Heart left ventricle (tissue), 16 donors: ENCODE measurements around the gene FOXN3. TPM values are rescaled to one million over a fixed set of nuclear protein-coding genes. Genes with fewer than 3 reads are reported as not detected.

Experiments
- ATAC-seq, 4 donors: fragments of 200-7000 bp; cut with Tn5 transposase; one replicate each; pipeline ENCODE4 v1.9.1; 2020 to 2022; ENCODE audit warnings: moderate library complexity in 4 of 4, mild to moderate bottlenecking in 3 of 4, moderate number of reproducible peaks in 1 of 4
- DNase-seq, 5 donors: peaks; one replicate each; pipeline ENCODE4 v3.0.0-alpha.2; 2020
- H3K27ac ChIP-seq, 12 donors: fragments of 200-600 bp; sonication (generic) in 4 of 12; one replicate each; pipeline versions ENCODE4 v1.5.0 to v1.8.0; 2016 to 2022; ENCODE audit warnings: mild to moderate bottlenecking in 2 of 12
- H3K27me3 ChIP-seq, 9 donors: fragments of 200-600 bp; sonication (generic) in 2 of 9; one replicate each; pipeline versions ENCODE4 v1.5.1 to v1.8.0; 2016 to 2022; ENCODE audit warnings: mild to moderate bottlenecking in 3 of 9
- H3K36me3 ChIP-seq, 9 donors: fragments of 200-600 bp; sonication (generic) in 2 of 9; one replicate each; pipeline versions ENCODE4 v1.5.0 to v1.8.0; 2018 to 2022; ENCODE audit warnings: mild to moderate bottlenecking in 2 of 9
- H3K4me1 ChIP-seq, 12 donors: fragments of 200-600 bp; sonication (generic) in 4 of 12; one replicate each; pipeline versions ENCODE4 v1.5.0 to v1.8.0; 2016 to 2022; ENCODE audit warnings: mild to moderate bottlenecking in 3 of 12
- H3K4me3 ChIP-seq, 12 donors: fragments of 200-600 bp; sonication (generic) in 4 of 12; one replicate each; pipeline versions ENCODE4 v1.5.0 to v1.8.0; 2017 to 2022; ENCODE audit warnings: mild to moderate bottlenecking in 9 of 12, moderate library complexity in 4 of 12
- H3K9me3 ChIP-seq, 12 donors: fragments of 200-600 bp; sonication (generic) in 4 of 12; one replicate each; pipeline versions ENCODE4 v1.5.0 to v1.8.0; 2016 to 2022; ENCODE audit warnings: mild to moderate bottlenecking in 1 of 12
- CTCF ChIP-seq, 12 donors: fragments of 200-600 bp; sonication (generic) in 4 of 12; IDR thresholded peaks; one replicate each; pipeline versions ENCODE4 v1.5.0 to v1.8.0; 2018 to 2022; ENCODE audit warnings: antibody characterized with exemption in 12 of 12, mild to moderate bottlenecking in 5 of 12
- POLR2A ChIP-seq, 2 donors: fragments of 450-650 bp; IDR thresholded peaks; one replicate each; pipeline ENCODE4 v1.6.1; 2017; ENCODE audit warnings: antibody characterized with exemption in 2 of 2, mild to moderate bottlenecking in 2 of 2, moderate library complexity in 2 of 2
- WGBS, 4 donors: extraction: QIAGEN DNeasy Blood & Tissue Kit in 2 of 4; methylation state at CpG; one replicate each; pipeline versions ENCODE4 v1.1.5 to v1.1.7; 2013 to 2018; 5-methylcytosine and 5-hydroxymethylcytosine counted together
- intact Hi-C, 10 donors: fragments of 100-400 bp; cut with DNase I; formaldehyde crosslinking; loops; one replicate each; pipeline versions ENCODE4 v1.11.1 to v1.14.2; 2022
- polyA plus RNA-seq, 2 donors: library from polyadenylated mRNA; stranded (reverse); fragments of 200-250 nt; gene quantifications; one replicate each; pipeline ENCODE4 v1.2.3, GENCODE V29; 2013
- total RNA-seq, 9 donors: library from RNA; depleted of rRNA in 2 of 9; stranded (reverse); fragments of >200 nt in 2 of 9; fragmentation: NEBNext Ultra II Directional in 3 of 9; extraction: Animal tissue kit (Norgen Biotek cat#: 25700) in 3 of 9; gene quantifications; one replicate each; pipeline versions ENCODE4 v1.1.0 to v1.2.4, GENCODE V29; 2016 to 2023
- donor health status: ischemic (EF 13 %, LVEDD 7.1; RV severe dilation, severe dysfunction).
- donor health status: healthy with polysubstance abuse.
- donor health status: DM: no; HTN: yes; CAD: no.
- donor health status: DM: no; HTN: no; CAD: no.
- donor health status: ischemic (EF 25% LVEDD 6.9; RV normal size, moderate dysfunction).
- donor health status: ischemic (EF 25% LVEDD 5.7; RV mildly dilated, moderate dysfunction).
- donor health status: healthy.
- donor health status: DM: yes; HTN: yes; CAD: no.
- donor health status: ischemic (EF 35%, LVEDD 5.7; RV mildly dilated, moderate dysfunction).
- donor health status: nonischemic (EF 11% LVEDD 7.7; RV severe dilation, severe dysfunction).
- donor health status: DM: yes; HTN: yes; CAD: no.
- donor health status: PGD.
- donor health status: ischemic (EF 29% LVEDD 5.4; RV normal size, mild dysfunction).
- donor health status: nonischemic (EF 23%, LVEDD 6.1; RV moderate dilation, normal function).

Gene FOXN3
- total and polyA plus RNA-seq, 11 donors: 24.4 to 161 (median 111) TPM

DNA sequence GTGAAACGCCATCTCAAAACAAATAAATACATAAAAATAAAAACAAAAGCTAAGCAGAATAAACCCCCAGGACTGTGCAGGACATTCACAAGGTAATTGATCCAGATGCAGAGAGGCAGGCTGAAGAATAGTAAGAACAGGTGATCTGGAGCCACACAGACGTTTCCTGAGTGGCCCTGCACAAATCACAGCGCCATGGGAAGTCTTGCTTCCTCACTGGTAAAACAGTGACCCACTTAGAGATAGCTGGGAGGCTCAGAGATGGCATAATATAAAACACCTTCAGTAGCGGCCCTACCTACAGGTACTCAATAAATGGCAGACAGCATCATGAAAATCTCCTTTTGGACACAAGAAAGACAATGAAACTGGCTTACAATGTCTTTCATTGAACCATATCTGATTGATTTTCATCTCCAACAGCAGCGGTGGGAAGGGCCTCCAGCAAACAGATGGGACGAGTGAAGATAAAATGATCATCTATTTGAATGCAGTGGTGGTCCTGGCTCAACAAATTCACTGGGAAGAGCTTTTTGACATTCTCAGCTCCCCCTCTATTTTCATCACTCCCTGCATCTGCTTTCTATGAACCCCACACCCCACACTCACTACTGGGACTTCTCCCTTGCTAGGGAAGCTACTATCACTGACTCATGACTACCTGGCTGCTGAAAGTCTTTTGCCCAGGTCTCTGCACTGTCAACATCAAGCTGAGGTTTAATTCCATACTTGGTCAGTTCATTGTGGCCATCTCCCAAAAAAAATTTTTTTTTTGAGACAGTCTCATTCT lies 63.9 kb downstream of the FOXN3 start:
- 82 to 88% (median 84%) methylated on average over 6 of the region's 6 CpGs for WGBS, 4 donors
- no peak for ATAC-seq
- TF ChIP-seq CTCF (IDR thresholded peaks at IDR 0.05) (no peak), POLR2A (IDR thresholded peaks at IDR 0.05) (no peak)
- Histone ChIP-seq H3K4me3 (no peak overlapping the region), H3K4me1 (peaks cover 9 to 51% (median 21%) of the 10 kb centered on the region in 12 donors), H3K27ac (no peak overlapping the region), H3K36me3 (peaks cover 0 to 24% (median 13%) of the 10 kb centered on the region in 9 donors), H3K9me3 (no peaks in the 10 kb centered on the region), H3K27me3 (no peaks in the 10 kb centered on the region)
- intact Hi-C loops: loop anchor here in 1 of 10 donors (5.0 kb wide), 1 partner anchor 36 kb away; no protein-coding TSS in a partner anchor
- DNase-seq: no peak

DNA sequence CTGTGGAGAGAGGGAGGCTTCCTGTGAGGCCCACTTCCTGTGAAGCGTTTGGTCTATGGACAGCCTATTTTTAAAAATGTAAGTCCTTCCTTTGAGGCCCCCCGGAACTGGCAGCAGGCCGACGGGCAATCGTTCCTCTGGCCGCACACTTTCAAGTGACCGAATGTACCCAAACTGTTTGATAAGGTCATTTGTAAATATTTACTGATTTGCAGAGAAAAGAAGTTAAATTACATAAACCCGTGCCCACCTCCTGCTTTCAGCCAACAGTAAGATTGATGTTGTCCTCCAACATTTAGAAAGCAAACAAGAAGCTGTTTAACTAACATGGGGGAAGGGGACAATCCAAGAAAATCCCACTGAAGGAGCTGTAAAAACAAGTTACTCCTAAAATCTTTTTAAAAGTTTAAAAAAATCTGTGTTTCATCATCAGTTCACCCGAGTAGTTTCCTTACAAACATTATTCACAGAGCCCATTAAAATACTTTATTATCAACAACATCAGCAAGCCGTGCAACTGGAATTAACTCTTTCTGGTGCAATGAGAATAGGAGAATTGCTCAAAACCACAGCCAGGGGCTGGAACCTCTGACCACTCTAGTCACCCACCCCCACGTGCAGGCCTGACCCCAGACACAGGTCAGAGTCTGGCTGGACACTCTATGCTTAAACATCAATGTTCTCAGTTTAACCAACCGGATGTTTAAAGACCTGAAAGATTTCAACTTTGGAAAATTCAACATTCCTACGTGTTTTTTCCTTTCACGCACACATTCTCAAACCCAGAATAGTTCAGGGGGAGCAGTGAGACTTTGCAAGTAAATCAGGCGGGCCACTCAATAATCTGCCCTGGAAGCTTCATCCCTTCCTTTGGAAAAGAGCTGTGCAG lies 65.3 kb downstream of the FOXN3 start:
- intact Hi-C loops: loop anchor here in 1 of 10 donors (5.0 kb wide), 1 partner anchor 34 kb away; no protein-coding TSS in a partner anchor
- H3K4me1 ChIP-seq: peaks cover 9 to 44% (median 21%) of the 10 kb centered on the region in 12 donors
- H3K27me3 ChIP-seq: no peaks in the 10 kb centered on the region
- peak overlapping the region in 2 of 12 donors; percentile 3 to 24 for H3K4me3 ChIP-seq
- DNase-seq (peak in 1 of 5 donors; percentile 30), ATAC-seq (peak in 2 of 4 donors; percentile 39 to 55)
- H3K27ac ChIP-seq: peak overlapping the region; percentile 15 to 68 (median 46)
- TF ChIP-seq POLR2A (IDR thresholded peaks at IDR 0.05) (no peak), CTCF (IDR thresholded peaks at IDR 0.05) (no peak)
- no peaks in the 10 kb centered on the region for H3K9me3 ChIP-seq
- H3K36me3 ChIP-seq: peaks cover 0 to 34% (median 13%) of the 10 kb centered on the region in 9 donors
- WGBS, 4 donors: 19 to 23% (median 21%) methylated on average over 15 of the region's 15 CpGs

- TF ChIP-seq POLR2A (IDR thresholded peaks at IDR 0.05): no peak
- no peak for TF ChIP-seq CTCF (IDR thresholded peaks at IDR 0.05)
- Histone ChIP-seq H3K4me3 (peak overlapping the region in 2 of 12 donors; percentile 3 to 24), H3K9me3 (no peaks in the 10 kb centered on the region), H3K27ac (peak overlapping the region in 11 of 12 donors; percentile 15 to 68 (median 46)), H3K4me1 (peaks cover 9 to 39% (median 21%) of the 10 kb centered on the region in 12 donors), H3K36me3 (peaks cover 0 to 34% (median 13%) of the 10 kb centered on the region in 9 donors), H3K27me3 (no peaks in the 10 kb centered on the region)
- ATAC-seq: no peak
- DNase-seq: no peak
- intact Hi-C loops: loop anchor here in 1 of 10 donors (5.0 kb wide), 1 partner anchor 34 kb away; no protein-coding TSS in a partner anchor
- 11 to 15% (median 13%) methylated on average over 3 of the region's 3 CpGs for WGBS, 4 donors
Measured at GRCh38 chr14:89351221-89351515, 65.9 kb downstream of the FOXN3 start.
